Measurements from ENCODE around the gene PEAK1.

The PEAK1 gene, protein sequence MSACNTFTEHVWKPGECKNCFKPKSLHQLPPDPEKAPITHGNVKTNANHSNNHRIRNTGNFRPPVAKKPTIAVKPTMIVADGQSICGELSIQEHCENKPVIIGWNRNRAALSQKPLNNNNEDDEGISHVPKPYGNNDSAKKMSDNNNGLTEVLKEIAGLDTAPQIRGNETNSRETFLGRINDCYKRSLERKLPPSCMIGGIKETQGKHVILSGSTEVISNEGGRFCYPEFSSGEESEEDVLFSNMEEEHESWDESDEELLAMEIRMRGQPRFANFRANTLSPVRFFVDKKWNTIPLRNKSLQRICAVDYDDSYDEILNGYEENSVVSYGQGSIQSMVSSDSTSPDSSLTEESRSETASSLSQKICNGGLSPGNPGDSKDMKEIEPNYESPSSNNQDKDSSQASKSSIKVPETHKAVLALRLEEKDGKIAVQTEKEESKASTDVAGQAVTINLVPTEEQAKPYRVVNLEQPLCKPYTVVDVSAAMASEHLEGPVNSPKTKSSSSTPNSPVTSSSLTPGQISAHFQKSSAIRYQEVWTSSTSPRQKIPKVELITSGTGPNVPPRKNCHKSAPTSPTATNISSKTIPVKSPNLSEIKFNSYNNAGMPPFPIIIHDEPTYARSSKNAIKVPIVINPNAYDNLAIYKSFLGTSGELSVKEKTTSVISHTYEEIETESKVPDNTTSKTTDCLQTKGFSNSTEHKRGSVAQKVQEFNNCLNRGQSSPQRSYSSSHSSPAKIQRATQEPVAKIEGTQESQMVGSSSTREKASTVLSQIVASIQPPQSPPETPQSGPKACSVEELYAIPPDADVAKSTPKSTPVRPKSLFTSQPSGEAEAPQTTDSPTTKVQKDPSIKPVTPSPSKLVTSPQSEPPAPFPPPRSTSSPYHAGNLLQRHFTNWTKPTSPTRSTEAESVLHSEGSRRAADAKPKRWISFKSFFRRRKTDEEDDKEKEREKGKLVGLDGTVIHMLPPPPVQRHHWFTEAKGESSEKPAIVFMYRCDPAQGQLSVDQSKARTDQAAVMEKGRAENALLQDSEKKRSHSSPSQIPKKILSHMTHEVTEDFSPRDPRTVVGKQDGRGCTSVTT (N-terminal part only)

DNA sequence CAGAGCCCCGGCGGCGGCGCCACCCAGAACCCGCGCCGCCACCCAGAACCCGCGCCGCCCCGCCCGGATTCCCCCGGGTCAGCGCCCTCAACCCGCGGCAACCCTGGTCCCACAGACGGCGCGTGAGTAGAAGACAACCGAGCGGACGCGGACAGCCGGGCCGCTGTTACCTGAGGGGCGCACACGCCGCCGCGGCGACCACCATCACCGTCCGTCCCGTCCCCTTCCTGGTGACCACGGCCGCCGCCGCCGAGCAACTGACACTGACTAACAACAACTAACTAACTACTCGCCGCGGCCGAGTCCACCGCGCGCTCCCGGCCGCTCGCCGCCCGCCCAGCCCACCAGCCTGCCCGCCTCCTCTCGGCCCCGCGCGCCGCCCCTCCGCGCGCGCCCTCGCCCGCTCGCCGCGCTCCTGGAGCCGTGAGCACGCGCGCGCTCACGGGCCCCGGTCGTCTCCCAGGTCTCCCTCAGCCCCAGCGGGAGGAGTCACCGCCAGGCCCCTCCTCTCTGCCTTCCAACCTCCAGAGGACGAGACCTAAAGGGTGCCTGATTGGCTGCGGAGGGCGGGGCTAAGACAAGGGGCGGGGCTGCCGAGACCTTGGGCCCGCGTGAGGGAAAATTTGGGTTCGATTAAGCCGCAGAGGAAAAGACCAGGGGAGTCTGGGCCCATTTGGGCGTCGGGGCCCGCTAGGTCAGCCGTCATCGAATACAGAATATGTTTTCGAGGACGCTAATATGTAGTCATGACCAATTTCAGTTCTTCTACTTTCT is at the start of gene PEAK1:
Gene PEAK1 (minus strand): TSS at position 269 of the 774 bp plus-strand sequence. CDS start 238,178 bp downstream, outside the sequence.
- peak; percentile 68 to 99 (median 96) for DNase-seq

DNA sequence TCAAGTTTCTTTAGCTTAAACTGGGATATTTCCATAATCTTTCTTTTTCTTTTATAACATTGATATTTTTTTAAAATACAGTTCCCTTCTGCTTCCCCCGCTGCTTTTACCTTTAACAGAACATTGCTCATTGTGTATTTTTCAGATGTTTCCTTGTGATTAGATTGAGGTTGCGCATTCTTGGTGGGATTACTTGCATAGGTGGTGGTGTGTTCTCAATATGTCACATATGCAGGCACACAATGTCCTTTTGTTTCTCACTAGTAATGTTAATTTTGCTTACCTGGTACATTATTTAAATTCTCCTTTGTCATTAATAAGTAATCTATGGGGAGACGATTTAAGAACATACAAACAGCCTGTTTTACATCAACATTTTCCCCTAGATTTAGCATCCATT is 49.0 kb upstream of the PEAK1 start:
- no peak for DNase-seq

- no peak for DNase-seq
Measured at GRCh38 chr15:77466521-77466920, 46.6 kb upstream of the PEAK1 start.

- DNase-seq, result no peak
Measured at GRCh38 chr15:77464129-77464865, 44.4 kb upstream of the PEAK1 start.

GRCh38 chr15:77461486-77461885 is 41.6 kb upstream of the PEAK1 start:
- no peak for DNase-seq

- no peak for DNase-seq
Measured at GRCh38 chr15:77459031-77459430, 39.1 kb upstream of the PEAK1 start.

GRCh38 chr15:77457905-77458265 is 38.0 kb upstream of the PEAK1 start:
- no peak for DNase-seq

GRCh38 chr15:77457191-77457904 is 37.4 kb upstream of the PEAK1 start:
- no peak for DNase-seq

GRCh38 chr15:77456746-77457145 is 36.8 kb upstream of the PEAK1 start:
- no peak for DNase-seq

GRCh38 chr15:77455696-77456321 is 35.9 kb upstream of the PEAK1 start:
- DNase-seq, result no peak

- DNase-seq, result no peak
Measured at GRCh38 chr15:77454951-77455350, 35.0 kb upstream of the PEAK1 start.

- DNase-seq, result no peak
Measured at GRCh38 chr15:77454265-77454664, 34.4 kb upstream of the PEAK1 start.

- DNase-seq, result no peak
Measured at GRCh38 chr15:77446840-77447390, 27.0 kb upstream of the PEAK1 start.

DNA sequence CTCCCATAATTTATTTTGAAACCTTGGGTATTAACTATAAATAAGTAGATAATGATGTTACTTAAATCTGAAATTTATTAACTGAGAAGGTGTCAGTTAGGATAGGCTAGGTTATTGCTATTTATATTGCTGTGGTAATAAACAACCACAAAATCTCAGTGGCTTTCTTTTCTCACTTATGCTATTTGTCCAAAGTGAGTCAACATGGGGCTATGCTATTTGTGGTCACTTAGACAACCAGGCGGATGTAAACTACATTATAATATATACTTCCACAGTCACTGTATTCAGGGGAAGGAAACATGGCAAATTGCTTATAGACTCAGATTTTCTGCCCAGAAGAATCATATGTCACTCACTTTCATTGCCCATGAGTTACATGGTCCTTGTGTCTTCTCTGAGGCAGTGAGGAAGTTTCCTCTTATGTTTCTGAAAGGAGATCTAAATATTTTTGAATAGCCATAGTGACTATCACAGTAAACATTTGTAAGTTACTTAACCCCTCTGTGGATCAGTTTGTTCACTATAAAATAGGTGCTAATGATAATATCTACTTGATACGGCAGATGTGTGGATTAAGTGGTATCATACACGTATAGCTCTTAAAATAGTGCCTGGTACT is 20.6 kb upstream of the PEAK1 start:
- no peak for DNase-seq

GRCh38 chr15:77437264-77437663 is 17.4 kb upstream of the PEAK1 start:
- DNase-seq, result no peak

- no peak for DNase-seq
Measured at GRCh38 chr15:77436822-77437221, 16.9 kb upstream of the PEAK1 start.

DNA sequence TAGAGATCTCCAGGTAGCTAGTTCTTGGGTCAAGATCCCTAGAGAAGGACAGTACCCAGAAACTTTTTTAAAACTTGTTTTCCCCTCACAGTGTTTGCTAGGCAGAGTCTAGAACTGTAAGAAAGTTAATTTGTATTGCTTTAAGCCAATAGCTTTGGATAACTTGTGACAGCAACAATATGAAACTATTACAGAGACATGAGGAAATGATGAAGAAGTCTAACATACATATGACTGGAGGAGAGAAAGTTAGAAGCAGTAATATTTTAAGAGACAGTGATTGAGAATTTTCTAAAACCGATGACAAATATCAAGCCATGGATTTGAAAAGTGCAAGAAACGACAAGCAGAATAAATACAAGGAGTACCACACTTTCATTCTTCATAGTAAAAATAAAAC is 10.7 kb upstream of the PEAK1 start:
- no peak for DNase-seq

DNA sequence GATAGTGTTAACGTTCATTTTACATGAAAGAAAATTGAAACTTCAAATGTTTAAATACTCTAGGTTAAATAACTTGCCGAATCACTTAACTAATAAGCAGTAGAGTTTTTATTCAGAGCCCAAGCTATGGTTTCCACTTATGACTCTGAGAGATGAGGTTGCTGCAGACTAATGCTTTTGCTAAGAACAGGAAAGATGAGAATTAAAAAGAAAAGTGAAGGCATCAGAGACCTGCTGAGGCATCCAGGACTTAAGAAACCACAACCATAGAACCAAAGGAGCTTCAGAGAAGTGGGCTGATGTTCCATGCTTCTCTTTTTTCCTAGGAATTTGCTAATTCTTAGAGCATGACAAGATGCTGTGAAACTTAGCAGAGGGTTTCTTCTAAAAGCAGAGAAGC is 10.3 kb upstream of the PEAK1 start:
- no peak for DNase-seq

DNA sequence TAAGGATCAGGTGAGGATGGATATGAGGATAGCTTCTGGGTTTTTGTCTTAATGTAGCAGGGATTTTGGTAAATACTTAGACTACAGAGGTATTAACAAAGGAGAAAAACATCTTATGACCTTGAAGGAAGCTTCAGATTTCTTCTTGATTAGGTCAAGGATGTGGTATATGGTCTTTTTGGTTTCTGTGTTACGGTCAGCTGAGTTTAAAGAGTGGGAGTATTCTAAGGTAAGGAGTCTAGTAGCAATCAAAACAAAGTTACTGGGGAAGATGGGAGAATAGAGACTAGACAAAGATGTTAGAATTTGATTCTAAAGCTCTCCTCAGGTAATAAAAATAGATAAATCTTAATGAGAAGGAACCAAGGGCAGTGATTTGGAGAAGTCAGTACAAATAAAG is 7.0 kb upstream of the PEAK1 start:
- no peak for DNase-seq

DNA sequence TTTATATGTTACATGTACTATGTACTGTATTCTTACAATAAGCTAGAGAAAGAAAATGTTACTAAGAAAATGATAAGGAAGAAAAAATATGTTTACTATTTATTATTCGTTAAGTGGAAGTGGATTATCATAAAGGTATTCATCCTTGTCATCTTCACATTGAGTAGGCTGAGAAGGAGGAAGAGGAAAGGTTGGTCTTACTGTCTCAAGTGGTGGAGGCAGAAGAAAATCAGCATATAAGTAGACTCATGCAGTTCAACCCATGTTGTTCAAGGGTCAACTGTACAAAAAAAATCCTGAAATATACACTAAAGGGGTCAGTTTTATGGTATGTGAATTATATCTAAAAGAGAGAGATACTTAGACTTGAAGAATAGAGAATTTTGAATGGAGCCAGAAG is 6.5 kb upstream of the PEAK1 start:
- no peak for DNase-seq
